ENCODE measurements around the gene DBI.

Gene DBI

DNA sequence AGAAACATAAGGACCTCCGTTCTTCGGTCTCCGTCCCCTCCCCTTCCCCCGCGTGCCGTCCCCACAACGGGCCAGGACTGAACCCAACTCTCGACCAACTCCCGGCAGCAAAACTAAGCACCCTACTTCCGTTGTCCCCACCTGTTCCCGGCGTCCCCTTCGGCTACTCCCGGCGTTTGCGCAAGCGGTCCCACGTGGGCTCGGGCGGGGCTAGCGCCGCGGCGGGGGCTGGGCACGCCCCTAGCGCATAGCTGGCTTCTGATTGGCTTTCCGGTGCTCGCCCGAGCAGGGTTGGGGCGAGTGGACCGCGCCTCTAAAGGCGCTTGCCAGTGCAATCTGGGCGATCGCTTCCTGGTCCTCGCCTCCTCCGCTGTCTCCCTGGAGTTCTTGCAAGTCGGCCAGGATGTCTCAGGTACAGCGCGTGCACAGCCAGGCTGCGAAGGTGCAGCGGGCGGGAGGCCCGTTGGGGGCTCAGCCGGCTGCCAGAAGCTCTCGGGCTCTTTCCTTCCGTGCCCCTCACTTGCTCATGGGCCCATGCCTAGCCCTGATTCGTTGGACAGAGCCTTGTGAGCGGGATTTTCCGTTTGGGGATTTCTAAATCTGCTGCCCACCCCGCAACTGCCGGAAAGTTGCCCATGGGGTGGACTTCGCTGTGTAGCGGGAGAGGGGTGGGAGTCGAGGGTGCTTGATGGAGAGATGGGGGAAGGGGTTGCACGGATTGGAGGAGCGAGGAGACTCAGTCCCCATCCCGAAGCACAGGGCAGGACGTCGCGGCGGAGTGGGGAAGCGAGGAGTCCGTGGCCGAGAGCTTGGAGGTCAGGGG lies at the start of gene DBI, which contains the start of gene C2orf76:
Gene DBI (plus strand): TSS at position 329 of the 823 bp plus-strand sequence. CDS start 75 bp downstream, at position 404.
Gene C2orf76 (minus strand): TSS at position 186 of the 823 bp plus-strand sequence. CDS start 26,875 bp downstream, outside the sequence.
- DNase-seq = peak; percentile 99

- no peak for DNase-seq
These were observed 49.2 kb upstream of the DBI start for GRCh38 chr2:119317554-119317953.

GRCh38 chr2:119319593-119319992 lies 47.2 kb upstream of the DBI start:
- no peak for DNase-seq

DNA sequence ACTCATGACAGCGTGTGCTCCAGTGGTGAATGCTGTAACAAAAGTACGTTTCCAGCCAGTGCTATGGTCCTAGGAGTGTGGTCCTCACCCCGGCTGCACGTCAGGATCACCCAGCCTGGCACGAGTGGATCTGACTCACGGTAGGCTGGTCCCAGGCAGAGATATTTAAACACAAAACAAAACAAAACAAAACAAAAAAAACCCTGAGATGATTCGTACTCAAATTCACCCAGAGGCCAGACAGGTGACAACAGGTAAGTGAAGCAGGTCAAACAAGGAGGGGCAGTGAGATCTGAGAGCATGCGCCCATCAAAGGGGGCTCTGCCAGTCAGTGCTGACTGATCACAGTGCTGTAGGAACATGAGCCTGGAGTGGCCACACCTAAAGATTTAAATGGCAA lies 43.3 kb upstream of the DBI start:
- peak; percentile 26 for DNase-seq

DNA sequence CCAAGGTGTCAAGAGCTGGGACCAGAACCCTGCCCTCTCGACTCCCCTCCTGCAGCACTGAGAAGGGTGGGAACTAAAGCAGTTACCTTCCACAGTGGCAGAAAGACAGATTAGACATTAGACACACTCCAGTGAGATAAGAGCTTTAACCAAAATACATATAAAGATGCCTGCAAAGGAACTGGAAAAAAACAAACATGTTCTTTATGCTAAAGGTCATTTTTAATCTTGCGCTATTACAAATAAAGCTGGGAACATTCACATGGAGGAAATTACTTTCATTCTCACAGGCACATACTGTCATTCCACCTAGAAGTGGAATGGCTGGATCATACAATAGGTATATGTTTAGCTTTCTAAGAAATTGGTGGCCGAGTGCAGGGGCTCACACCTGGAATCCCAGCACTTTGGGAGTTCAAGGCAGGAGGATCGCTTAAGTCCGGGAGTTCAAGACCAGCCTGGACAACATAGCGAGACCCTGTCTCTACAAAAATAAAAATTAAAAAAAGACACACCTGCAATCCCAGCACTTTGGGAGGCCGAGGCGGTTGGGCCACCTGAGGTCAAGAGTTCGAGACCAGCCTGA lies 42.0 kb upstream of the DBI start:
- DNase-seq = no peak

DNA sequence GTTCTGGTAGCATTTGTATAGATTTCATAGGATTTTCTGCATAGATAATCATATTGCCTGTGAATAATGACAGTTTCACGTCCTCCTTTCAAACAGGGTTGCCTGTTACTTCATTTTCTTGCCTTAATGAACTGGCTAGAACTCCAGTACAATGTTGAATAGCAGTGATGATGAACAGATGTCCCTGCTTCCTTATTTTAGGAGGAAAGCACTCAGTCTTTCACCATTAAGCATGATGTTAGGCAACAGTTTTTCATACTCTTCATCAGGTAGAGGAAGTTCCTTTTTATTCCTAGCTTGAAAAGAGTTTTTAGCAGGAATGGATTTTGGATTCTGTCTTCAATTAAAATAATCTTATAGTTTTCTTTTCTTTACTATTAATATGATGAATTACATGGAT lies 39.8 kb upstream of the DBI start:
- DNase-seq = no peak

- no peak for DNase-seq
These were observed 39.3 kb upstream of the DBI start for GRCh38 chr2:119327431-119327830.

DNA sequence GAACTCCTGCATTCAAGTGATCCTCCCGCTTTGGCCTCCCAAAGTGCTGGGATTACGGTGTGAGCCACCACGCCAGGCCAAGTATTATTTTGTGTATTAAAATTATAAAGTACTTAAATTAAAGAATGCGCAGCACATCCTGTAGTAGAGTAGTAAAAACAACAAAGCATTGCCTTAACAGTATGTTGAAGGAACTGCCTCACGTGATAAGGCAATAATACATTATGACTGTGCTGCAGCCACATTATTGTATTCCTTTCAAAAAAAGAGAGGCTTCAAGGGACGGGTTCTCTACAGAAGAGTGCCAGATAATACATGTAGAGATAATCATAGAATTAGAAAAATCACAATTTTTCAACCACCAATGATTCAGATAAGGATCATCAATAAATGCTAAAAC lies 33.8 kb upstream of the DBI start:
- DNase-seq = no peak

- no peak for DNase-seq
These were observed 33.4 kb upstream of the DBI start for GRCh38 chr2:119333360-119333759.

DNA sequence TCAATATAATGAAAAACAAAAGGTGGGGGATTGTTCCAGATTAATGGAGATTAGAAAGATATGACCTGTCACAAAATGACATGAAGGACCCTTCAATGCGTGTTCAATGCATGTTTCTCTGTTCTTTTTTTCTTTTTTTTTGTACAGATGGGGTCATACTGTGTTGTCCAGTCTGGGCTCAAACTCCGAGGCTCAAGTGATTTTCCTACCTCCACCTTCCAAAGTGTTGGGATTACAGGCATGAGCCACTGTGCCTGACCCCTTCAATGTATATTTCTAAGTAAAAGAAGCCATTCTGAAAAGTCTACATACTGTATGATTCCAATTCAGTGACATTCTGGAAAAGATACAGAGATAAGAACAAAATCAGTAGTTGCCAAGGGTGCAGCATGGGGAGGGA lies 32.9 kb upstream of the DBI start:
- DNase-seq = no peak

DNA sequence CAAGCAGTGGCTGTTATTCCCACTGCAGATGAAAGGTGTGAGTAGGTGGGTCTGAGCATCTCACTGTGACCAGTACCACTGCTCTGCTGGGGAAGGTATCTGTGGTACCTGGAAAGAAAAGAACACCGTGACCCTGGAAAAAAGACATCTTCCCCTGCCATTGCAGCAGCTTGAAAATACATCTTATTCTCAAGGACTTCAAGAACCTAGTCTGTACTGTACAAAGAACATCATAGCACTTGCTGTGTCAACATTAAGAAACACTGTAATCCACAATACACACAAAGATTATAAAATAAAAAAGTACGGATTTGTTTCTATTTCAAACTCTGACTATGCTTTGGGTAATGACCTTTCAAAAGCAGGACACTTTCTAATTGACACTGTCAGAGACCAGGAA lies 29.0 kb upstream of the DBI start:
- no peak for DNase-seq

DNA sequence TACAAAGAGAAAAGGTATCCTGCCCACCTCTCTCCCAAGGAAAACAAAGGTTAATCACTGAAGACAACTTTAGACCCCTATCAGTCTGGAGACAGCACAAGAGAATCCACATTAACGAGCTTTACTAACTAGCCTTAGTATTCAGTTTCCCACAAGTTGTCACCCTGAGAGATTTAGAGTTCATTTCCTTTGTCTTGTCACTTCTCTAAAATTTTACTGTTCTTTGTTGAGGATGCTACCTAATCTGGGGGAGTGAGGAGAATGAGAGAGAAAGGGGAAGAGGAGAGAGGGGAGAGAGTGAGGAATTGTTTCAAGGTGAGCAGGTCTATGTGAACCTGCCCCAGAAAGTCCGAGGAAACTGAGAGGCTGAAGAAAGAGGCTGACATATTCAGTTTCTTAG lies 28.5 kb upstream of the DBI start:
- no peak for DNase-seq

DNA sequence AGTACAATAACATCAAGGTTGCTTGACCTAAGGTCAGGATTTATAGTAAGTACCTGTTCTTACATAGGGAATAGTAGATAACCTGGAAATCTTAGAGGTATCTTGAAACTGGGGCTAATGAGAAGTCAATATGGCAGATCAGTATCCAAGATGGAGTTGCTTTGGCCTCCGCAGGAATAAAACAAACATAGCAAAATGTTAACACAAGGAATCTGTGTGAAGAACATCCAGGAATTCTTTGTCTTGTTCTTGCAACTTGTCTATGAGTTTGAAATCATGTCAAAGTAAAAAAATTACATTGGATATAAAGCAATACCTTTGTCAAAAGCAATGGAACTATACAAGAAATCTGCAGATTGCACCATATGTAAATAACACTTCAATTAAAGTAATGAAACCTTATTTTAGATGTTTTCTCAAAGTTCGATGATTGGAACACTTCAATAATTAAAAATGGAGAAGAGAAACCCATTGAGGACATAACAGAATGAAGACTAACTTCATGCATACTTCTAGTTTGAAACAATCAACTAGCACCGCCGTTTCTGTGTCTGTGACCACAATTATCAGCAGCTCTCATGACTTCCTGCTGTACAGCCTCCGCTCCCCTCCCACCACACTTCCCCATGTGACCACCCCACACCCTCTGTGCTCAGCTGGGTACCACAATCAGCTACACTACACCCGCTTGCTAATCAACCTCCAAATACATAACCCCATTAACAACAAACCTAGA lies 27.8 kb upstream of the DBI start:
- DNase-seq = no peak

GRCh38 chr2:119339562-119339923 lies 27.2 kb upstream of the DBI start:
- no peak for DNase-seq

- no peak for DNase-seq
These were observed 25.1 kb upstream of the DBI start for GRCh38 chr2:119341684-119342083.

DNA sequence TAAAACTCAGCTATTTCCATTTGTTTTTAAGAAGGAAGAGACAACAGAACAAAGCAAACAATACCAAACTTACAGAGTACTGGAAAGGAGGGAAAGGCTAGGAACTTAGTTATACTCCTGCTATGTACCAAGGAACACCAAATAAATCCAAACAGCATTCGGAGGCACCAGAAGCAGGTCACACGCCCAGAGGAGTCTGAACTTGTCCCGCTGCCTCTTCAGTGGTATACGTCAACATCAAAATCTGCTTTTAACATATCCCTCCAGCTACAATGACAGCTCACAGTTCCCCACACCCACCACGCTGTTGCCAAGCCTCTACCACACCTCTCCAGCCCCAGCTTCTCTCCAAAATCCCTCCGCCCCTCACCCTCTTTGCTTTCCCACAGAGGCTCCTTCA lies 17.5 kb upstream of the DBI start:
- DNase-seq = no peak

GRCh38 chr2:119350311-119350998 lies 16.3 kb upstream of the DBI start:
- DNase-seq = no peak

- peak; percentile 16 for DNase-seq
These were observed 14.4 kb upstream of the DBI start for GRCh38 chr2:119352357-119352756.

DNA sequence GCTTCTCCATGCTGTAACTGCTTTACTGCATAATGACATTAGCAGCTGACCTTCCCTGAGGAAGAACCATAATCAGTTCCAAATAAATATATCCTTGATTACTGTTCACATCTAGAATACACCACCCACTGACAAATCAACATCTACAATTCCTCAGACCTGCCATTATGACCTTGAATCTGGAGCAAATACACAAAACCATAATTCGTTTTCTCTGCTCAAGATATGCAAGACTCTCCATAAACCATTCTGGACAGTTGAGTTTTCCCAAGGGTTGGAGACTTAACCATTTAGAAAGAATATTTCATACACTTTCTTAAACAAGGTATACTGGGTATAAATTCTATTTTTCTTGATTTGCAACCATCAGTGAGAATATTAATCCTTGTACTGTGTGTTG lies 11.9 kb upstream of the DBI start:
- DNase-seq = no peak

DNA sequence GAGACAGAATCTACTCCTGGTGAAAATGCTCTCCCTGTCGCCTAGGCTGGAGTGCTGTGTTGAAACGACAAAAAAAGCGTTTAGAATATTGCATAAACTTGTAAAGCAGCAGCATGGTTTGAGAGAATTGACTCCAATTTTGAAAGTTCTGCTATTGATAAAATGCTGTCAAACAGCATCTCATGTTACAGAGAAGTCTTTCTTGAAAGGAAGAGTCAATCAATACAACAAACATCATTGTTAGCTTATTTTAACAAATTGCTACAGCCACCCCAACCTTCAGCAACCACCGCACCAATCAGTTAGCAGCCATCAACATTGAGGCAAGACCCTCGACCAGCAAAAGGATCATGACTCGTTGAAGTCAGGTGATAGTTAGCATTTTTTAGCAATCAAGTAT lies 7.0 kb upstream of the DBI start:
- no peak for DNase-seq

GRCh38 chr2:119360423-119360966 lies 6.3 kb upstream of the DBI start:
- no peak for DNase-seq

- DNase-seq = no peak
These were observed 2.0 kb upstream of the DBI start for GRCh38 chr2:119364798-119365197.

DNA sequence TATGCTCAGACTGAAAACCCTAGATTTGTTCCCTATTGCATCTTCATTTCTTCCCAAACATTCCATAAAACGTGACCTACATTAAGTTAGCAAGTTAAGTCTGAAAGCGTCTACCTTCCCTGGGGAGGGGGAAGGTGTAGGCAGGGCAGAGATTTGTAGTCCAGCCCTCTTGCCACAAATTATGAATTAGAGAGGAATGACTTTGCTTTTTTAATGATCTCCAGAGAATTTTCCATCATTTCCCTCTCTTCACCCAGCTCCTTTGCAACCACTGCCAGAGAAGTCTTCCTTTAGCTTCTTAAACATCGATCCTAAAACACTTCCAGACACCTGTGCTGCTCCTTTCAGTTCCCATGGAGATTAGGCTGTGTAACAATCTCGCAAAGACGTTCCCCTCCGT lies 1.3 kb upstream of the DBI start:
- no peak for DNase-seq

All from DMS53 (cell line).